Gastrocnemius medialis (tissue), 4 donors: Measurements from ENCODE around the gene ECPAS. TPM values are rescaled to one million over a fixed set of nuclear protein-coding genes. Genes with fewer than 3 reads are reported as not detected.

Experiments used
- ATAC-seq, 2 donors: fragments of 150-250 bp; one replicate each; pipeline ENCODE4 v1.9.1; 2016
- DNase-seq, 2 donors: peaks; one replicate each; pipeline ENCODE4 v3.0.0-alpha.2; 2019
- H3K27ac ChIP-seq, 4 donors: fragments of 200-600 bp; sonication (generic); 1 replicate in 1 of 4; 2 replicates in 3 of 4; pipeline ENCODE4 v1.5.1; 2016 to 2018; ENCODE audit warnings: mild to moderate bottlenecking in 2 of 4, moderate library complexity in 1 of 4
- H3K27me3 ChIP-seq, 3 donors: fragments of 200-600 bp; sonication (generic) in 2 of 3; 1 replicate in 1 of 3; 2 replicates in 2 of 3; pipeline versions ENCODE4 v1.5.1 to v1.6.0; 2016 to 2019; ENCODE audit warnings: mild to moderate bottlenecking in 1 of 3, moderate library complexity in 1 of 3
- H3K36me3 ChIP-seq, 2 donors: fragments of 200-600 bp; sonication (generic) in 1 of 2; one replicate each; pipeline ENCODE4 v1.5.1; 2017 to 2018
- H3K4me1 ChIP-seq, 2 donors: fragments of 200-600 bp; sonication (generic) in 1 of 2; one replicate each; pipeline ENCODE4 v1.5.1; 2016 to 2017; ENCODE audit warnings: mild to moderate bottlenecking in 2 of 2
- H3K4me3 ChIP-seq, 4 donors: fragments of 200-600 bp; sonication (generic) in 3 of 4; 1 replicate in 1 of 4; 2 replicates in 3 of 4; pipeline ENCODE4 v1.5.1; 2016 to 2019; ENCODE audit warnings: mild to moderate bottlenecking in 2 of 4
- H3K9me3 ChIP-seq, 3 donors: fragments of 200-600 bp; sonication (generic) in 2 of 3; 1 replicate in 1 of 3; 2 replicates in 2 of 3; pipeline ENCODE4 v1.5.1; 2016 to 2019
- POLR2A ChIP-seq, 2 donors: fragments of 450-650 bp; IDR thresholded peaks; one replicate each; pipeline ENCODE4 v1.6.1; 2017; ENCODE audit warnings: antibody characterized with exemption in 2 of 2, mild to moderate bottlenecking in 2 of 2, moderate library complexity in 2 of 2
- in situ Hi-C, 4 donors: fragments of 200-750 bp; cut with MboI; loops; one replicate each; pipeline versions ENCODE4 v1.15.0 to v1.8.0; 2017; ENCODE audit warnings: low sequenced_read_pairs in 4 of 4
- intact Hi-C: fragments of 100-400 bp; cut with DNase I; formaldehyde crosslinking; loops from one replicate; pipeline ENCODE4 v1.15.1; 2023; ENCODE audit warnings: low total_unique reads
- total RNA-seq, 4 donors: library from RNA; depleted of rRNA; stranded (reverse); fragments of >200 nt; gene quantifications; one replicate each; pipeline versions ENCODE4 v1.1.0 to v1.2.3, GENCODE V29; 2016
- TF ChIP-seq, protein P1 (sequence below), 5 experiments: fragments of 450-650 bp in 3 of 5; fragments of 200-600 bp in 2 of 5; sonication (generic) in 2 of 5; IDR thresholded peaks in 4 of 5; conservative IDR thresholded peaks in 1 of 5; 1 replicate in 4 of 5; 2 replicates in 1 of 5; pipeline ENCODE4 v1.5.1; 2016 to 2019; ENCODE audit warnings: antibody characterized with exemption in 5 of 5, mild to moderate bottlenecking in 3 of 5, moderate library complexity in 3 of 5

The ECPAS gene
- total RNA-seq, 4 donors from 2014 or later: 320 to 509 (median 424) TPM

GRCh38 chr9:111475195-111475594, 9.0 kb downstream of the ECPAS start:
- H3K9me3 ChIP-seq: no peaks in the 10 kb centered on the region
- in situ Hi-C loops: no loop called here
- DNase-seq (no peak), ATAC-seq (peak; percentile 28 to 57)
- TF ChIP-seq, protein P1, sequence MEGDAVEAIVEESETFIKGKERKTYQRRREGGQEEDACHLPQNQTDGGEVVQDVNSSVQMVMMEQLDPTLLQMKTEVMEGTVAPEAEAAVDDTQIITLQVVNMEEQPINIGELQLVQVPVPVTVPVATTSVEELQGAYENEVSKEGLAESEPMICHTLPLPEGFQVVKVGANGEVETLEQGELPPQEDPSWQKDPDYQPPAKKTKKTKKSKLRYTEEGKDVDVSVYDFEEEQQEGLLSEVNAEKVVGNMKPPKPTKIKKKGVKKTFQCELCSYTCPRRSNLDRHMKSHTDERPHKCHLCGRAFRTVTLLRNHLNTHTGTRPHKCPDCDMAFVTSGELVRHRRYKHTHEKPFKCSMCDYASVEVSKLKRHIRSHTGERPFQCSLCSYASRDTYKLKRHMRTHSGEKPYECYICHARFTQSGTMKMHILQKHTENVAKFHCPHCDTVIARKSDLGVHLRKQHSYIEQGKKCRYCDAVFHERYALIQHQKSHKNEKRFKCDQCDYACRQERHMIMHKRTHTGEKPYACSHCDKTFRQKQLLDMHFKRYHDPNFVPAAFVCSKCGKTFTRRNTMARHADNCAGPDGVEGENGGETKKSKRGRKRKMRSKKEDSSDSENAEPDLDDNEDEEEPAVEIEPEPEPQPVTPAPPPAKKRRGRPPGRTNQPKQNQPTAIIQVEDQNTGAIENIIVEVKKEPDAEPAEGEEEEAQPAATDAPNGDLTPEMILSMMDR (IDR thresholded peaks at IDR 0.05 in 4 of 5, conservative IDR thresholded peaks at IDR 0.05 in 1 of 5): no peak
- TF ChIP-seq POLR2A (IDR thresholded peaks at IDR 0.05): no peak
- intact Hi-C loops: no loop called here
- peak overlapping the region; percentile 69 to 99 (median 86) for H3K27ac ChIP-seq
- no peak overlapping the region for H3K4me3 ChIP-seq
- H3K4me1 ChIP-seq: peaks cover 92 to 98% of the 10 kb centered on the region in 2 donors
- no peaks in the 10 kb centered on the region for H3K27me3 ChIP-seq
- H3K36me3 ChIP-seq: no peaks in the 10 kb centered on the region

DNA sequence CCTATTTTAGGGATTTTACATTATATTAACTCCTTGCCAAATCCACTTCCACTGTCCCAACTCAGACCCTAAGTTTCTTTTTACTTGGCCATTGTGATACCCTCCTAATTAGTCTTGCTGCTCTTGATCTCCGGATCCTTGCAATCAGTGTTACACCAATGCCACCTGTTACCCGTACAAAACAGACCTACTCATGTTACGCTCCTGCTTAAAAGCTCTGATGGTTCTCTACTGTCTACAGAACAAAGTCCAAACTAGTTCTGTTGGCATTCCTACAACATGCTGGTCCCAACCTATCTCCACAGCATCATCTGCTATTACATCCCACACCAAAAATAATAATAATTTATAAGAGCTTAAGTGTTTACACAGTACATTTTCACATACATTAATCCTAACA, 9.8 kb downstream of the ECPAS start:
- H3K27me3 ChIP-seq: no peaks in the 10 kb centered on the region
- in situ Hi-C loops (no loop called here), intact Hi-C loops (loop anchor here (1.0 kb wide), 1 partner anchor 8 kb away; no protein-coding TSS in a partner anchor)
- ATAC-seq: peak; percentile 76 to 79
- peak overlapping the region in 2 of 4 donors; percentile 12 to 24 for H3K4me3 ChIP-seq
- H3K27ac ChIP-seq: peak overlapping the region; percentile 69 to 99 (median 86)
- no peaks in the 10 kb centered on the region for H3K36me3 ChIP-seq
- no peaks in the 10 kb centered on the region for H3K9me3 ChIP-seq
- TF ChIP-seq, protein P1 (IDR thresholded peaks at IDR 0.05 in 4 of 5, conservative IDR thresholded peaks at IDR 0.05 in 1 of 5): no peak
- TF ChIP-seq POLR2A (IDR thresholded peaks at IDR 0.05): no peak
- peaks cover 86 to 100% of the 10 kb centered on the region in 2 donors for H3K4me1 ChIP-seq
- no peak for DNase-seq

- intact Hi-C loops: no loop called here
- in situ Hi-C loops: no loop called here
- no peaks in the 10 kb centered on the region for H3K9me3 ChIP-seq
- H3K4me3 ChIP-seq: no peak overlapping the region
- peak in 1 of 2 donors; percentile 48 for TF ChIP-seq POLR2A (IDR thresholded peaks at IDR 0.05)
- TF ChIP-seq, protein P1 (IDR thresholded peaks at IDR 0.05 in 4 of 5, conservative IDR thresholded peaks at IDR 0.05 in 1 of 5): no peak
- H3K36me3 ChIP-seq: no peaks in the 10 kb centered on the region
- H3K27me3 ChIP-seq: no peaks in the 10 kb centered on the region
- DNase-seq: no peak
- ATAC-seq: peak; percentile 45 to 77
- H3K4me1 ChIP-seq: peaks cover 63 to 91% of the 10 kb centered on the region in 2 donors
- H3K27ac ChIP-seq: peak overlapping the region; percentile 64 to 99 (median 71)
Measured at GRCh38 chr9:111467778-111468367, 16.3 kb downstream of the ECPAS start.

- peaks cover 38 to 72% of the 10 kb centered on the region in 2 donors for H3K4me1 ChIP-seq
- no peaks in the 10 kb centered on the region for H3K36me3 ChIP-seq
- TF ChIP-seq, protein P1 (IDR thresholded peaks at IDR 0.05 in 4 of 5, conservative IDR thresholded peaks at IDR 0.05 in 1 of 5): no peak
- TF ChIP-seq POLR2A (IDR thresholded peaks at IDR 0.05): no peak
- no peak overlapping the region for H3K4me3 ChIP-seq
- intact Hi-C loops (no loop called here), in situ Hi-C loops (no loop called here)
- ATAC-seq: no peak
- no peaks in the 10 kb centered on the region for H3K9me3 ChIP-seq
- no peak for DNase-seq
- no peaks in the 10 kb centered on the region for H3K27me3 ChIP-seq
- peak overlapping the region in 1 of 4 donors; percentile 21 for H3K27ac ChIP-seq
Measured at GRCh38 chr9:111463048-111463447, 21.1 kb downstream of the ECPAS start.
